Fibroblast of lung (primary cell): ENCODE results near the gene OR2V1. TPM values are rescaled to one million over a fixed set of nuclear protein-coding genes. Genes with fewer than 3 reads are reported as not detected.

Experiments used
- DNase-seq, 2 donors: peaks; one replicate each; pipeline versions ENCODE4 v3.0.0 to v3.0.0-alpha.2; 2010; ENCODE audit warnings: low read depth in 2 of 2
- H2AFZ ChIP-seq: 2 replicates; pipeline ENCODE4 v1.5.1; 2012; ENCODE audit warnings: low read length, control low read depth, inconsistent platforms
- H3K27ac ChIP-seq: 2 replicates; pipeline ENCODE4 v1.5.1; 2011; ENCODE audit warnings: low read length, control low read depth; ENCODE audit not compliant: insufficient read depth
- H3K27me3 ChIP-seq: 2 replicates; pipeline ENCODE4 v1.5.1; 2011; ENCODE audit warnings: mild to moderate bottlenecking, low read length; ENCODE audit not compliant: control insufficient read depth, insufficient read depth
- H3K36me3 ChIP-seq: 2 replicates; pipeline ENCODE4 v1.5.1; 2011; ENCODE audit warnings: low read length; ENCODE audit not compliant: control insufficient read depth, insufficient read depth
- H3K4me1 ChIP-seq: 2 replicates; pipeline ENCODE4 v1.5.1; 2011; ENCODE audit warnings: low read length; ENCODE audit not compliant: control insufficient read depth, insufficient read depth; ENCODE audit errors: extremely low read depth
- H3K4me2 ChIP-seq: 2 replicates; pipeline ENCODE4 v1.5.1; 2011; ENCODE audit warnings: low read length, control low read depth; ENCODE audit not compliant: insufficient read depth; ENCODE audit errors: extremely low read depth
- H3K4me3 ChIP-seq, 4 experiments: fragments of 200-600 bp in 1 of 4; sonication (generic) in 1 of 4; replicated peaks in 1 of 4; 2 replicates each; pipeline ENCODE4 v1.5.1; 2011 to 2016; ENCODE audit warnings: low read length in 4 of 4, low read depth in 3 of 4, mild to moderate bottlenecking in 3 of 4, control low read depth in 2 of 4, inconsistent platforms in 1 of 4, mixed read lengths in 1 of 4; ENCODE audit not compliant: insufficient read depth in 1 of 4; ENCODE audit errors: control extremely low read depth in 1 of 4
- H3K79me2 ChIP-seq: 2 replicates; pipeline ENCODE4 v1.5.1; 2012; ENCODE audit warnings: mild to moderate bottlenecking, low read length, inconsistent platforms; ENCODE audit not compliant: control insufficient read depth, insufficient read depth
- H3K9ac ChIP-seq: 2 replicates; pipeline ENCODE4 v1.5.1; 2011; ENCODE audit warnings: mild to moderate bottlenecking, low read length, control low read depth; ENCODE audit not compliant: insufficient read depth
- H3K9me3 ChIP-seq: 2 replicates; pipeline ENCODE4 v1.5.1; 2012; ENCODE audit warnings: low read depth, low read length; ENCODE audit not compliant: control insufficient read depth, insufficient read depth
- H4K20me1 ChIP-seq: 2 replicates; pipeline ENCODE4 v1.5.1; 2011; ENCODE audit warnings: low read length; ENCODE audit not compliant: control insufficient read depth, insufficient read depth; ENCODE audit errors: extremely low read depth
- EZH2 ChIP-seq: IDR thresholded peaks from 2 replicates; pipeline ENCODE4 v1.5.1; 2012; ENCODE audit warnings: low read length, control low read depth, mild to moderate bottlenecking; ENCODE audit errors: missing control alignments
- polyA plus RNA-seq, 2 donors: library from polyadenylated mRNA; depleted of rRNA in 1 of 2; stranded (reverse) in 1 of 2; unstranded in 1 of 2; fragments of >200 nt; gene quantifications; 2 replicates each; pipeline ENCODE4 v1.2.1, GENCODE V29; 2011 to 2012; ENCODE audit warnings: missing spikeins in 1 of 2
- total RNA-seq: library from RNA; depleted of rRNA; stranded (reverse); fragments of >200 nt; gene quantifications from 2 replicates; pipeline ENCODE4 v1.2.1, GENCODE V29; 2014
- TF ChIP-seq, protein P1 (sequence below), 2 donors: IDR thresholded peaks in 1 of 2; conservative IDR thresholded peaks in 1 of 2; 1 replicate in 1 of 2; 2 replicates in 1 of 2; pipeline ENCODE4 v1.5.1; 2011 to 2012; ENCODE audit warnings: low read length in 2 of 2, control low read depth in 1 of 2, inconsistent platforms in 1 of 2, low read depth in 1 of 2, mild to moderate bottlenecking in 1 of 2

The OR2V1 gene
- total and polyA plus RNA-seq, 2 donors (not counting 1 experiment from before 2014, with no cell fraction given): not detected

DNA sequence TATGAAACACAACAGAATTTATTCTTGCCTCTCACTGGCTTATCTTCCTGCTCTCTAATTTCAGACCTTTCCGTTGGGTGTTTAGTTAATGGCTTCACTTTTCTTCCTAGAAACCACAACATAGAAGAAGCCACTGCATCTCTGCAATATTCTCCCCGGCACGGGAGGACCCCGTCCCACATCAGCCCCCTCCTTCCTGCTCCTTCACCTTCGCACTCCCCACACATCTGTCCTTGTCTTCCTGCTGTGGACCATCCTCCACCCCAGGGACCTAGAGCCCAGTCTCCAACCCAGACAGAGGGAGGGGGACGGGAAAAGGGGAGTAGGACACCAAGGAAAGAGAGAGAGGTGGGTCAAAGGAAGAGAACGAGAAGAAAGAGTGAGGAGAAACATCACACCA is 1.4 kb downstream of the OR2V1 start:
- Histone ChIP-seq H3K9me3 (no peaks in the 10 kb centered on the region), H3K4me3 (no peak overlapping the region), H3K4me1 (peaks cover 2% of the 10 kb centered on the region), H4K20me1 (no peaks in the 10 kb centered on the region), H2AFZ (no peak overlapping the region), H3K27ac (no peak overlapping the region), H3K27me3 (peaks cover 3% of the 10 kb centered on the region), H3K4me2 (no peak overlapping the region), H3K79me2 (no peaks in the 10 kb centered on the region), H3K36me3 (no peaks in the 10 kb centered on the region), H3K9ac (no peak overlapping the region)
- no peak for TF ChIP-seq EZH2
- TF ChIP-seq, protein P1, sequence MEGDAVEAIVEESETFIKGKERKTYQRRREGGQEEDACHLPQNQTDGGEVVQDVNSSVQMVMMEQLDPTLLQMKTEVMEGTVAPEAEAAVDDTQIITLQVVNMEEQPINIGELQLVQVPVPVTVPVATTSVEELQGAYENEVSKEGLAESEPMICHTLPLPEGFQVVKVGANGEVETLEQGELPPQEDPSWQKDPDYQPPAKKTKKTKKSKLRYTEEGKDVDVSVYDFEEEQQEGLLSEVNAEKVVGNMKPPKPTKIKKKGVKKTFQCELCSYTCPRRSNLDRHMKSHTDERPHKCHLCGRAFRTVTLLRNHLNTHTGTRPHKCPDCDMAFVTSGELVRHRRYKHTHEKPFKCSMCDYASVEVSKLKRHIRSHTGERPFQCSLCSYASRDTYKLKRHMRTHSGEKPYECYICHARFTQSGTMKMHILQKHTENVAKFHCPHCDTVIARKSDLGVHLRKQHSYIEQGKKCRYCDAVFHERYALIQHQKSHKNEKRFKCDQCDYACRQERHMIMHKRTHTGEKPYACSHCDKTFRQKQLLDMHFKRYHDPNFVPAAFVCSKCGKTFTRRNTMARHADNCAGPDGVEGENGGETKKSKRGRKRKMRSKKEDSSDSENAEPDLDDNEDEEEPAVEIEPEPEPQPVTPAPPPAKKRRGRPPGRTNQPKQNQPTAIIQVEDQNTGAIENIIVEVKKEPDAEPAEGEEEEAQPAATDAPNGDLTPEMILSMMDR (conservative IDR thresholded peaks at IDR 0.05 in 1 of 2, IDR thresholded peaks at IDR 0.05 in 1 of 2; ENCODE audit: low read depth in 1 of 2, low read length in 2 of 2): no peak
- DNase-seq: no peak

DNA sequence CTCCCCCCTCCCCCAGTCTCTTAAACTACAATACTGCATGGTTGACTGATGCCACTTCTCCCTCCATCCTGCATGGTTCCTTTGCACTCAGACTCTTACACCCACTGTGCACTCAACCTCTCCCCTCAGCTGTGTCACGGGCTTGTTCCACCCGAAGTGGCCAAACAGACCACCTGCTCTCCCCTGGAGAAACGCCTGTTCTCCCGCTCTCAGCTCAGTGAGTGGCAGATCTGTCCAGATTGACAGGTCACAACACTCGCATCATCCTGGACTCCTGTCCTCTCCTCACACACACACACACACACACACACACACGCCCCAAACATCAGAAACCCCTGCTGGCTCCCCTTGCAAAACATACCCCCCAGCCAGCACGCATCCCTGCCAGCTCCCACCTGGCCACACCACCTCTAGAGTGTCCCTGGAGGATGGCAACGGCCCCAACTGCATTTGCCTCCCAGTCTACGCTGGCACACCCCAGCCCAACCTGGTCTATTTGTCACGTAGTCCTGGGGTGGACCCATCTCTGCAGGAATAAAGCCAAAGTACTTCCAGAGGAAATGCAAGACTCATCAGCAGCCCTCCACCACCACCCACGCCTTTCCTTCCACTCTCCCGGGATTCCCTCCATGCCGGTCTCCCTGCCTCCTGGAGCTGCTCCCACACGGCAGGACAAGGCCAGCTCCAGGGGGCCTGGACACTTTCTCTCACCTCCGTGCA is 2.9 kb downstream of the OR2V1 start:
- H3K79me2 ChIP-seq: no peaks in the 10 kb centered on the region
- no peaks in the 10 kb centered on the region for H3K36me3 ChIP-seq
- TF ChIP-seq EZH2: no peak
- TF ChIP-seq, protein P1 (conservative IDR thresholded peaks at IDR 0.05 in 1 of 2, IDR thresholded peaks at IDR 0.05 in 1 of 2; ENCODE audit: low read depth in 1 of 2, low read length in 2 of 2): no peak
- H3K9me3 ChIP-seq: no peaks in the 10 kb centered on the region
- DNase-seq: no peak
- H3K4me1 ChIP-seq: no peaks in the 10 kb centered on the region
- H4K20me1 ChIP-seq: no peaks in the 10 kb centered on the region
- H3K9ac ChIP-seq: no peak overlapping the region
- no peak overlapping the region for H3K27ac ChIP-seq
- H3K4me3 ChIP-seq: no peak overlapping the region
- H3K4me2 ChIP-seq: no peak overlapping the region
- no peak overlapping the region for H2AFZ ChIP-seq
- H3K27me3 ChIP-seq: peaks cover 3% of the 10 kb centered on the region

DNA sequence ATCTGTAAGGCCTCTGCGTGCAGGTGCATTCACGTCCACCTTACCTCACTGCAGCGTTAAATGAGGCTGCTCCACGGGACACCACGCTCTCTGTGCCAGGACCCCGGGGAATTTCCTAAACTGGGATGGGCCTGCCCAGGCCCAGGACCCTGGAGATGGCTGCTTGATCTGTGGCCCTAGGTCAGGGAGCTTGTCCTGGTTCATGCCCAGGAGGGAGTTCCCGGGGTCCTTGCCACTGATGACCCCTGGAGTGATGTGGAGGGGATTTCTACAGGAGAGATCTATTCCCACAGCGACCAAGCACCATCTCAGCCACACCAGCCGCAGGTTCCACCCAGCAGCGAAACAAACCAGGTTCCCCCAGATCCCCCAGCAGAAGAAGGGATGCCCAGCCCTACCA is 3.5 kb downstream of the OR2V1 start:
- no peak overlapping the region for H3K4me2 ChIP-seq
- DNase-seq: no peak
- H3K27me3 ChIP-seq: peaks cover 3% of the 10 kb centered on the region
- no peaks in the 10 kb centered on the region for H3K4me1 ChIP-seq
- H4K20me1 ChIP-seq: no peaks in the 10 kb centered on the region
- H3K9me3 ChIP-seq: no peaks in the 10 kb centered on the region
- H2AFZ ChIP-seq: no peak overlapping the region
- H3K36me3 ChIP-seq: no peaks in the 10 kb centered on the region
- no peak overlapping the region for H3K9ac ChIP-seq
- no peak overlapping the region for H3K27ac ChIP-seq
- H3K4me3 ChIP-seq: no peak overlapping the region
- no peak for TF ChIP-seq EZH2
- TF ChIP-seq, protein P1 (conservative IDR thresholded peaks at IDR 0.05 in 1 of 2, IDR thresholded peaks at IDR 0.05 in 1 of 2; ENCODE audit: low read depth in 1 of 2, low read length in 2 of 2): no peak
- H3K79me2 ChIP-seq: no peaks in the 10 kb centered on the region
